ENCODE data around the gene DEGS1.

DNA sequence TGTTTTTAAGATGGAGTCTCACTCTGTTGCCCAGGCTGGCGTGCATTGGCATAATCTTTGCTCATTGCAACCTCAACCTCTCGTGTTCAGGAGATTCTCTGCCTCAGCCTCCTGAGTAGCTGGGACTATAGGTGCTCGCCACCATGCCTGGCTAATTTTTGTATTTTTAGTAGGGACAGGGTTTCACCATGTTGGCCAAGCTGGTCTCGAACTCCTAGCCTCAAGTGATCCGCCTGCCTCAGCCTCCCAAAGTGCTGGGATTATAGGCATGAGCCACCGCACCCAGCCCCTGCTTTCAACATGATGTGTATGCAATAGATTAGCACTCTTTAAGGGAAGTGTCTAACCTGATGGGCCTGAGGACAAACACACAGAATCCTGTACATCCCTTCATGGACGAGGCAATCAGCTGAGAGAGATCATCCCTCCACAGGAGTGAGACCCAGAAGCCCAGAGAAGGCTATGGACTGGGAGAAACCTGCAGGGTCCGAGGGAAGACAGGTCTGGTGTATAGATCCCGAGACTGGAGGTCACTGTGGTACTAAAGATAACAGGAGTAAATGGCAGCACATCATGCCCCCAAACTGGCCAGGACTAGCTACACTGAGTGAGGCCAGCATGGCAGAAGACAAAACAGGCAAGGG lies 5.6 kb upstream of the DEGS1 start:
- TF ChIP-seq EZH2 (IDR thresholded peaks at IDR 0.05; ENCODE audit: borderline replicate concordance, low read length) (no peak), CTCF (conservative IDR thresholded peaks at IDR 0.05 in 1 of 2, IDR thresholded peaks at IDR 0.05 in 1 of 2; ENCODE audit: extremely low read depth in 1 of 2, insufficient read depth in 1 of 2, low read depth in 1 of 2, low read length in 2 of 2) (no peak)
